Gastrocnemius medialis (tissue), 4 donors: ENCODE measurements around the gene ARHGAP26.

Source experiments
- POLR2A ChIP-seq, 2 donors: fragments of 450-650 bp; IDR thresholded peaks; one replicate each; pipeline ENCODE4 v1.6.1; 2017; ENCODE audit warnings: antibody characterized with exemption in 2 of 2, mild to moderate bottlenecking in 2 of 2, moderate library complexity in 2 of 2
- TF ChIP-seq, protein P1 (sequence below), 5 experiments: fragments of 450-650 bp in 3 of 5; fragments of 200-600 bp in 2 of 5; sonication (generic) in 2 of 5; IDR thresholded peaks in 4 of 5; conservative IDR thresholded peaks in 1 of 5; 1 replicate in 4 of 5; 2 replicates in 1 of 5; pipeline ENCODE4 v1.5.1; 2016 to 2019; ENCODE audit warnings: antibody characterized with exemption in 5 of 5, mild to moderate bottlenecking in 3 of 5, moderate library complexity in 3 of 5

DNA sequence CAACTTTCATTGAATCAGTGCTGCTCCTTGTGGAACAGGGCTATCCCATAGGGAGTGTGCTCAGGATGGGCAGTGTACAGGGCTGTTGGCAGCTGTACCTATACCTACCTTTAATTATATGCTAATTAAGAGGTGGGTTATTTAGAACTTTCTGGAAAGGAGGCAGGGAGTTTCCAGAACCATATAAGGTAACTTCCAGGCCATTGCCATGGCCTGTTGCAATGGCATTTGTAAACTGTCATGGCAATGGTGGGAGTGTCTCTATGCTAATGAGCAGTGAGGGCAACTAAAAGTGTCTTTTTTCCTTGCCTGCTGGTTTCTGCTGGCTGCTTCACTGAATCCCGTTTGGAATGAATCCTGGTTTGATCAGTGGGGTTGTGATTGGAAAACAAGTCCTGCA lies 2.3 kb upstream of the ARHGAP26 start:
- TF ChIP-seq, protein P1, sequence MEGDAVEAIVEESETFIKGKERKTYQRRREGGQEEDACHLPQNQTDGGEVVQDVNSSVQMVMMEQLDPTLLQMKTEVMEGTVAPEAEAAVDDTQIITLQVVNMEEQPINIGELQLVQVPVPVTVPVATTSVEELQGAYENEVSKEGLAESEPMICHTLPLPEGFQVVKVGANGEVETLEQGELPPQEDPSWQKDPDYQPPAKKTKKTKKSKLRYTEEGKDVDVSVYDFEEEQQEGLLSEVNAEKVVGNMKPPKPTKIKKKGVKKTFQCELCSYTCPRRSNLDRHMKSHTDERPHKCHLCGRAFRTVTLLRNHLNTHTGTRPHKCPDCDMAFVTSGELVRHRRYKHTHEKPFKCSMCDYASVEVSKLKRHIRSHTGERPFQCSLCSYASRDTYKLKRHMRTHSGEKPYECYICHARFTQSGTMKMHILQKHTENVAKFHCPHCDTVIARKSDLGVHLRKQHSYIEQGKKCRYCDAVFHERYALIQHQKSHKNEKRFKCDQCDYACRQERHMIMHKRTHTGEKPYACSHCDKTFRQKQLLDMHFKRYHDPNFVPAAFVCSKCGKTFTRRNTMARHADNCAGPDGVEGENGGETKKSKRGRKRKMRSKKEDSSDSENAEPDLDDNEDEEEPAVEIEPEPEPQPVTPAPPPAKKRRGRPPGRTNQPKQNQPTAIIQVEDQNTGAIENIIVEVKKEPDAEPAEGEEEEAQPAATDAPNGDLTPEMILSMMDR (IDR thresholded peaks at IDR 0.05 in 4 of 5, conservative IDR thresholded peaks at IDR 0.05 in 1 of 5) = no peak
- TF ChIP-seq POLR2A (IDR thresholded peaks at IDR 0.05) = no peak
